ENCODE measurements around the gene RABAC1. TPM values are rescaled to one million over a fixed set of nuclear protein-coding genes. Genes with fewer than 3 reads are reported as not detected.

RABAC1 gene
- total and polyA plus RNA-seq, 2 of the 13 experiments (the other 11 are each of a cell fraction or from before 2014, with no cell fraction given): 37.4 to 74.0 TPM

- TF ChIP-seq LRRFIP1 (CRISPR knock-in tag; conservative IDR thresholded peaks at IDR 0.05) (no peak), ZBTB7A (CRISPR knock-in tag; IDR thresholded peaks at IDR 0.05) (peak; percentile 32; the same call in 1 of the 2 replicates), HNRNPUL1 (IDR thresholded peaks at IDR 0.05; ENCODE audit: low read depth, low read length) (no peak), ZNF766 (CRISPR knock-in tag; IDR thresholded peaks at IDR 0.05; ENCODE audit: borderline replicate concordance) (no peak), FOXC1 (CRISPR knock-in tag; IDR thresholded peaks at IDR 0.05; ENCODE audit: borderline replicate concordance) (0 out of 2 replicates have a peak, but pooled peaks have one; percentile 50), KLF12 (CRISPR knock-in tag; IDR thresholded peaks at IDR 0.05; ENCODE audit: borderline replicate concordance) (no peak), SPEN (CRISPR knock-in tag; IDR thresholded peaks at IDR 0.05; ENCODE audit: low read depth) (no peak), MTF2 (CRISPR knock-in tag; IDR thresholded peaks at IDR 0.05; ENCODE audit: borderline replicate concordance) (no peak), ZNF552 (CRISPR knock-in tag; IDR thresholded peaks at IDR 0.05; ENCODE audit: borderline replicate concordance) (no peak), TBL1XR1 (IDR thresholded peaks at IDR 0.05; ENCODE audit: borderline replicate concordance, low read length, partially characterized antibody) (no peak), RBFOX2 (IDR thresholded peaks at IDR 0.05; ENCODE audit: low read depth, low read length) (peak; percentile 76), ZFX (CRISPR knock-in tag; IDR thresholded peaks at IDR 0.05; ENCODE audit: low read depth) (peak; percentile 72), ZNF740 (CRISPR knock-in tag; IDR thresholded peaks at IDR 0.05) (no peak), TIGD3 (CRISPR knock-in tag; IDR thresholded peaks at IDR 0.05; ENCODE audit: borderline replicate concordance) (no peak), ZKSCAN5 (CRISPR knock-in tag; IDR thresholded peaks at IDR 0.05) (peak; percentile 38; the same call in 1 of the 2 replicates), ZNF431 (CRISPR knock-in tag; IDR thresholded peaks at IDR 0.05; ENCODE audit: borderline replicate concordance, low read depth) (0 out of 2 replicates have a peak, but pooled peaks have one; percentile 37), PBX2 (CRISPR knock-in tag; IDR thresholded peaks at IDR 0.05) (no peak)
- TF ChIP-seq, protein P1, sequence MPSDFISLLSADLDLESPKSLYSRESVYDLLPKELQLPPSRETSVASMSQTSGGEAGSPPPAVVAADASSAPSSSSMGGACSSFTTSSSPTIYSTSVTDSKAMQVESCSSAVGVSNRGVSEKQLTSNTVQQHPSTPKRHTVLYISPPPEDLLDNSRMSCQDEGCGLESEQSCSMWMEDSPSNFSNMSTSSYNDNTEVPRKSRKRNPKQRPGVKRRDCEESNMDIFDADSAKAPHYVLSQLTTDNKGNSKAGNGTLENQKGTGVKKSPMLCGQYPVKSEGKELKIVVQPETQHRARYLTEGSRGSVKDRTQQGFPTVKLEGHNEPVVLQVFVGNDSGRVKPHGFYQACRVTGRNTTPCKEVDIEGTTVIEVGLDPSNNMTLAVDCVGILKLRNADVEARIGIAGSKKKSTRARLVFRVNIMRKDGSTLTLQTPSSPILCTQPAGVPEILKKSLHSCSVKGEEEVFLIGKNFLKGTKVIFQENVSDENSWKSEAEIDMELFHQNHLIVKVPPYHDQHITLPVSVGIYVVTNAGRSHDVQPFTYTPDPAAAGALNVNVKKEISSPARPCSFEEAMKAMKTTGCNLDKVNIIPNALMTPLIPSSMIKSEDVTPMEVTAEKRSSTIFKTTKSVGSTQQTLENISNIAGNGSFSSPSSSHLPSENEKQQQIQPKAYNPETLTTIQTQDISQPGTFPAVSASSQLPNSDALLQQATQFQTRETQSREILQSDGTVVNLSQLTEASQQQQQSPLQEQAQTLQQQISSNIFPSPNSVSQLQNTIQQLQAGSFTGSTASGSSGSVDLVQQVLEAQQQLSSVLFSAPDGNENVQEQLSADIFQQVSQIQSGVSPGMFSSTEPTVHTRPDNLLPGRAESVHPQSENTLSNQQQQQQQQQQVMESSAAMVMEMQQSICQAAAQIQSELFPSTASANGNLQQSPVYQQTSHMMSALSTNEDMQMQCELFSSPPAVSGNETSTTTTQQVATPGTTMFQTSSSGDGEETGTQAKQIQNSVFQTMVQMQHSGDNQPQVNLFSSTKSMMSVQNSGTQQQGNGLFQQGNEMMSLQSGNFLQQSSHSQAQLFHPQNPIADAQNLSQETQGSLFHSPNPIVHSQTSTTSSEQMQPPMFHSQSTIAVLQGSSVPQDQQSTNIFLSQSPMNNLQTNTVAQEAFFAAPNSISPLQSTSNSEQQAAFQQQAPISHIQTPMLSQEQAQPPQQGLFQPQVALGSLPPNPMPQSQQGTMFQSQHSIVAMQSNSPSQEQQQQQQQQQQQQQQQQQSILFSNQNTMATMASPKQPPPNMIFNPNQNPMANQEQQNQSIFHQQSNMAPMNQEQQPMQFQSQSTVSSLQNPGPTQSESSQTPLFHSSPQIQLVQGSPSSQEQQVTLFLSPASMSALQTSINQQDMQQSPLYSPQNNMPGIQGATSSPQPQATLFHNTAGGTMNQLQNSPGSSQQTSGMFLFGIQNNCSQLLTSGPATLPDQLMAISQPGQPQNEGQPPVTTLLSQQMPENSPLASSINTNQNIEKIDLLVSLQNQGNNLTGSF (CRISPR knock-in tag; IDR thresholded peaks at IDR 0.05): no peak
These were observed 610 bp downstream of the RABAC1 start (continued) for GRCh38 chr19:41958367-41959055.

Data from HepG2 (cell line).